Peyer's patch (tissue), 4 donors: ENCODE results near the gene ABLIM1. TPM values are rescaled to one million over a fixed set of nuclear protein-coding genes. Genes with fewer than 3 reads are reported as not detected.

Experiments
- DNase-seq, 3 donors: peaks; one replicate each; pipeline ENCODE4 v3.0.0-alpha.2; 2017 to 2019
- H3K27ac ChIP-seq, 4 donors: fragments of 200-600 bp; sonication (generic); one replicate each; pipeline ENCODE4 v1.5.1; 2016 to 2019
- H3K27me3 ChIP-seq, 2 donors: fragments of 200-600 bp; sonication (generic); one replicate each; pipeline ENCODE4 v1.5.1; 2019
- H3K36me3 ChIP-seq, 3 donors: fragments of 200-600 bp; sonication (generic); one replicate each; pipeline ENCODE4 v1.5.1; 2016 to 2019
- H3K4me1 ChIP-seq, 4 donors: fragments of 200-600 bp; sonication (generic); one replicate each; pipeline ENCODE4 v1.5.1; 2016 to 2019
- H3K4me3 ChIP-seq, 4 donors: fragments of 200-600 bp; sonication (generic); 1 replicate in 3 of 4; 2 replicates in 1 of 4; pipeline ENCODE4 v1.5.1; 2016 to 2019; ENCODE audit warnings: mild to moderate bottlenecking in 1 of 4
- H3K9me3 ChIP-seq, 4 donors: fragments of 200-600 bp; sonication (generic); one replicate each; pipeline ENCODE4 v1.5.1; 2016 to 2019; ENCODE audit warnings: mild to moderate bottlenecking in 1 of 4
- CTCF ChIP-seq, 6 experiments: fragments of 450-650 bp in 4 of 6; fragments of 200-600 bp in 2 of 6; sonication (generic) in 1 of 6; IDR thresholded peaks; one replicate each; pipeline ENCODE4 v1.5.1; 2017 to 2019; ENCODE audit warnings: antibody characterized with exemption in 6 of 6, mild to moderate bottlenecking in 3 of 6, moderate library complexity in 1 of 6
- POLR2A ChIP-seq, 2 donors: fragments of 450-650 bp; IDR thresholded peaks; one replicate each; pipeline ENCODE4 v1.5.1; 2017; ENCODE audit warnings: antibody characterized with exemption in 2 of 2, mild to moderate bottlenecking in 2 of 2, moderate library complexity in 2 of 2
- total RNA-seq, 4 donors: library from RNA; depleted of rRNA; stranded (reverse); fragments of >200 nt; gene quantifications; one replicate each; pipeline ENCODE4 v1.1.0, GENCODE V29; 2016

ABLIM1 gene
- total RNA-seq, 4 donors from 2014 or later, result 91.6 to 145 (median 121) TPM

- Histone ChIP-seq H3K27ac (no peak overlapping the region), H3K27me3 (no peaks in the 10 kb centered on the region), H3K4me1 (peaks cover 0 to 30% (median 2%) of the 10 kb centered on the region in 4 donors), H3K9me3 (no peaks in the 10 kb centered on the region), H3K4me3 (no peak overlapping the region), H3K36me3 (no peaks in the 10 kb centered on the region)
- no peak for TF ChIP-seq CTCF (IDR thresholded peaks at IDR 0.05)
- no peak for TF ChIP-seq POLR2A (IDR thresholded peaks at IDR 0.05)
- DNase-seq, result no peak
Observed at GRCh38 chr10:114609518-114610426, 48.3 kb downstream of the ABLIM1 start.

GRCh38 chr10:114607358-114607998 lies 50.6 kb downstream of the ABLIM1 start:
- Histone ChIP-seq H3K9me3 (no peaks in the 10 kb centered on the region), H3K4me1 (peaks cover 0 to 14% (median 0%) of the 10 kb centered on the region in 4 donors), H3K27ac (no peak overlapping the region), H3K4me3 (no peak overlapping the region), H3K27me3 (no peaks in the 10 kb centered on the region), H3K36me3 (no peaks in the 10 kb centered on the region)
- TF ChIP-seq CTCF (IDR thresholded peaks at IDR 0.05) (no peak), POLR2A (IDR thresholded peaks at IDR 0.05) (no peak)
- DNase-seq, result no peak

GRCh38 chr10:114605155-114605797 lies 52.8 kb downstream of the ABLIM1 start:
- DNase-seq, result no peak
- Histone ChIP-seq H3K27ac (no peak overlapping the region), H3K4me3 (no peak overlapping the region), H3K4me1 (peaks cover 0 to 10% (median 0%) of the 10 kb centered on the region in 4 donors), H3K27me3 (no peaks in the 10 kb centered on the region), H3K36me3 (peaks cover 0 to 5% (median 0%) of the 10 kb centered on the region in 3 donors), H3K9me3 (no peaks in the 10 kb centered on the region)
- no peak for TF ChIP-seq CTCF (IDR thresholded peaks at IDR 0.05)
- no peak for TF ChIP-seq POLR2A (IDR thresholded peaks at IDR 0.05)

GRCh38 chr10:114604357-114605130 lies 53.5 kb downstream of the ABLIM1 start:
- Histone ChIP-seq H3K27me3 (no peaks in the 10 kb centered on the region), H3K9me3 (no peaks in the 10 kb centered on the region), H3K4me1 (peaks cover 0 to 10% (median 0%) of the 10 kb centered on the region in 4 donors), H3K27ac (no peak overlapping the region), H3K4me3 (no peak overlapping the region), H3K36me3 (peaks cover 0 to 8% (median 0%) of the 10 kb centered on the region in 3 donors)
- TF ChIP-seq POLR2A (IDR thresholded peaks at IDR 0.05), result no peak
- TF ChIP-seq CTCF (IDR thresholded peaks at IDR 0.05), result no peak
- DNase-seq, result no peak

GRCh38 chr10:114603948-114604347 lies 54.1 kb downstream of the ABLIM1 start:
- DNase-seq, result no peak

More at GRCh38 chr10:114603948-114604347, 54.1 kb downstream of the ABLIM1 start:
- peaks cover 0 to 8% (median 0%) of the 10 kb centered on the region in 3 donors for H3K36me3 ChIP-seq
- H3K27ac ChIP-seq, result no peak overlapping the region
- no peaks in the 10 kb centered on the region for H3K9me3 ChIP-seq
- H3K4me3 ChIP-seq, result no peak overlapping the region
- peaks cover 0 to 10% (median 0%) of the 10 kb centered on the region in 4 donors for H3K4me1 ChIP-seq
- TF ChIP-seq POLR2A (IDR thresholded peaks at IDR 0.05), result no peak
- TF ChIP-seq CTCF (IDR thresholded peaks at IDR 0.05), result no peak
- H3K27me3 ChIP-seq, result no peaks in the 10 kb centered on the region
